Measurements from ENCODE around the gene CCDC148. TPM values are rescaled to one million over a fixed set of nuclear protein-coding genes. Genes with fewer than 3 reads are reported as not detected.

CCDC148 gene
- polyA plus RNA-seq, 2 of the 4 experiments (the other 2 are of a cell fraction), result 0.41 to 0.85 TPM

GRCh38 chr2:158464426-158465281 is 8.1 kb upstream of the CCDC148 start (continued):
- TF ChIP-seq RFX5 (IDR thresholded peaks at IDR 0.05) (no peak), FOXS1 (CRISPR knock-in tag; IDR thresholded peaks at IDR 0.05) (no peak)

- FAIRE-seq (no peak), ATAC-seq (peak in 1 of 2 experiments; percentile 47; a peak in 3 of 6 replicates), DNase-seq (ENCODE audit: low read depth in 1 of 2, low spot score in 1 of 2) (no peak)
- POLR2A ChIA-PET, result no interaction called here
- CTCF ChIA-PET, result interaction anchor here (1.1 to 2.1 kb wide), 2 partner anchors 10 to 71 kb away, joined by 4 to 8 read pairs; no protein-coding TSS in a partner anchor
- H3K27ac ChIP-seq, result no peak overlapping the region
- 87% methylated on average over 6 of the region's 6 CpGs for WGBS (ENCODE audit: missing lambda C conversion rate)
- TF ChIP-seq CEBPB (IDR thresholded peaks at IDR 0.05) (peak; percentile 46 to 61; a peak in 2 of 4 replicates), CBX8 (IDR thresholded peaks at IDR 0.05) (no peak), SMC3 (IDR thresholded peaks at IDR 0.05) (no peak)
- H3K9me3 ChIP-seq, result no peaks in the 10 kb centered on the region
- H3K4me1 ChIP-seq, result peaks cover 40% of the 10 kb centered on the region
- no peak overlapping the region for H3K4me3 ChIP-seq
- no peak overlapping the region for H3K4me2 ChIP-seq
Measured at GRCh38 chr2:158463496-158464095, 7.0 kb upstream of the CCDC148 start.

GRCh38 chr2:158460632-158461297 is 4.2 kb upstream of the CCDC148 start:
- no peak overlapping the region for H3K4me3 ChIP-seq
- peak overlapping the region; percentile 91 for H3K4me2 ChIP-seq
- POLR2A ChIA-PET, result no interaction called here
- FAIRE-seq (no peak), DNase-seq (ENCODE audit: low read depth in 1 of 2, low spot score in 1 of 2) (no peak), ATAC-seq (no peak)
- H3K9me3 ChIP-seq, result no peaks in the 10 kb centered on the region
- CTCF ChIA-PET, result interaction anchor here (0.7 to 1.0 kb wide), 3 partner anchors 265 to 293 kb away, joined by 3 to 5 read pairs (median 4); no protein-coding TSS in a partner anchor
- TF ChIP-seq HOXB5 (CRISPR knock-in tag; IDR thresholded peaks at IDR 0.05) (no peak), RAD21 (conservative IDR thresholded peaks at IDR 0.05 in 1 of 2, IDR thresholded peaks at IDR 0.05 in 1 of 2) (peak in 1 of 2 experiments; percentile 11; a peak in 1 of 5 replicates)
- H3K4me1 ChIP-seq, result peaks cover 44% of the 10 kb centered on the region
- 77% methylated on average over 3 of the region's 3 CpGs for WGBS (ENCODE audit: missing lambda C conversion rate)
- no peak overlapping the region; a peak in 1 of 6 replicates for H3K27ac ChIP-seq

- Histone ChIP-seq H3K9me3 (no peaks in the 10 kb centered on the region), H3K4me2 (peak overlapping the region; percentile 91), H3K4me1 (peaks cover 45% of the 10 kb centered on the region), H3K27ac (peak overlapping the region; percentile 25 to 95; a peak in 3 of 6 replicates), H3K4me3 (peak overlapping the region; percentile 94)
- POLR2A ChIA-PET, result no interaction called here
- TF ChIP-seq EP300 (IDR thresholded peaks at IDR 0.05) (no peak), CEBPB (IDR thresholded peaks at IDR 0.05) (peak; percentile 17 to 59; a peak in 2 of 4 replicates), NFE2L2 (conservative IDR thresholded peaks at IDR 0.05; ENCODE audit: low read length) (no peak), EHF (CRISPR knock-in tag; IDR thresholded peaks at IDR 0.05) (no peak)
- DNase-seq (ENCODE audit: low read depth in 1 of 2, low spot score in 1 of 2), result peak in 1 of 2 experiments; percentile 9
- 34% methylated on average over 9 of the region's 9 CpGs for WGBS (ENCODE audit: missing lambda C conversion rate)
- CTCF ChIA-PET, result interaction anchor here (1.2 to 3.7 kb wide), 4 partner anchors 10 to 294 kb away, joined by 3 to 13 read pairs (median 8); no protein-coding TSS in a partner anchor
- no peak for FAIRE-seq
- no peak for ATAC-seq
Measured at GRCh38 chr2:158459161-158460003, 2.8 kb upstream of the CCDC148 start.

- peak overlapping the region; percentile 91 for H3K4me2 ChIP-seq
- ATAC-seq (no peak), DNase-seq (ENCODE audit: low read depth in 1 of 2, low spot score in 1 of 2) (no peak), FAIRE-seq (no peak)
- H3K9me3 ChIP-seq, result no peaks in the 10 kb centered on the region
- peak overlapping the region; percentile 95 to 98 for H3K27ac ChIP-seq
- peak overlapping the region; percentile 94 for H3K4me3 ChIP-seq
- CTCF ChIA-PET, result interaction anchor here (1.0 to 3.7 kb wide), 9 partner anchors 15 to 295 kb away, joined by 3 to 13 read pairs (median 3); no protein-coding TSS in a partner anchor
- 25% methylated on average over 9 of the region's 9 CpGs for WGBS (ENCODE audit: missing lambda C conversion rate)
- POLR2A ChIA-PET, result interaction anchor here (0.9 to 1.3 kb wide), 3 partner anchors 30 to 160 kb away, joined by 3 to 5 read pairs (median 3); no protein-coding TSS in a partner anchor
- TF ChIP-seq NFE2L2 (conservative IDR thresholded peaks at IDR 0.05; ENCODE audit: low read length), result no peak
- no peak for TF ChIP-seq ZFP36 (IDR thresholded peaks at IDR 0.05; ENCODE audit: borderline replicate concordance, partially characterized antibody)
- no peak for TF ChIP-seq ELK1 (IDR thresholded peaks at IDR 0.05; ENCODE audit: low read depth, low read length)
- no peak for TF ChIP-seq FOSL2 (IDR thresholded peaks at IDR 0.05)
- TF ChIP-seq FOSL2 (CRISPR knock-in tag; IDR thresholded peaks at IDR 0.05), result no peak
- no peak for TF ChIP-seq REST (IDR thresholded peaks at IDR 0.05)
- TF ChIP-seq MAZ (IDR thresholded peaks at IDR 0.05; ENCODE audit: borderline replicate concordance, low read depth, low read length), result no peak
- peaks cover 41% of the 10 kb centered on the region for H3K4me1 ChIP-seq
Measured at GRCh38 chr2:158458617-158458920, 2.0 kb upstream of the CCDC148 start.
